Renal cortical epithelial cell (primary cell): ENCODE data around the gene DOCK9. TPM values are rescaled to one million over a fixed set of nuclear protein-coding genes. Genes with fewer than 3 reads are reported as not detected.

Experiments used
- DNase-seq: peaks from one replicate; pipeline ENCODE4 v3.0.0-alpha.2; 2011; ENCODE audit warnings: low read depth
- total RNA-seq: library from RNA; depleted of rRNA; stranded (reverse); fragments of >200 nt; gene quantifications from 2 replicates; pipeline ENCODE4 v1.2.3, GENCODE V29; 2014

The DOCK9 gene, protein sequence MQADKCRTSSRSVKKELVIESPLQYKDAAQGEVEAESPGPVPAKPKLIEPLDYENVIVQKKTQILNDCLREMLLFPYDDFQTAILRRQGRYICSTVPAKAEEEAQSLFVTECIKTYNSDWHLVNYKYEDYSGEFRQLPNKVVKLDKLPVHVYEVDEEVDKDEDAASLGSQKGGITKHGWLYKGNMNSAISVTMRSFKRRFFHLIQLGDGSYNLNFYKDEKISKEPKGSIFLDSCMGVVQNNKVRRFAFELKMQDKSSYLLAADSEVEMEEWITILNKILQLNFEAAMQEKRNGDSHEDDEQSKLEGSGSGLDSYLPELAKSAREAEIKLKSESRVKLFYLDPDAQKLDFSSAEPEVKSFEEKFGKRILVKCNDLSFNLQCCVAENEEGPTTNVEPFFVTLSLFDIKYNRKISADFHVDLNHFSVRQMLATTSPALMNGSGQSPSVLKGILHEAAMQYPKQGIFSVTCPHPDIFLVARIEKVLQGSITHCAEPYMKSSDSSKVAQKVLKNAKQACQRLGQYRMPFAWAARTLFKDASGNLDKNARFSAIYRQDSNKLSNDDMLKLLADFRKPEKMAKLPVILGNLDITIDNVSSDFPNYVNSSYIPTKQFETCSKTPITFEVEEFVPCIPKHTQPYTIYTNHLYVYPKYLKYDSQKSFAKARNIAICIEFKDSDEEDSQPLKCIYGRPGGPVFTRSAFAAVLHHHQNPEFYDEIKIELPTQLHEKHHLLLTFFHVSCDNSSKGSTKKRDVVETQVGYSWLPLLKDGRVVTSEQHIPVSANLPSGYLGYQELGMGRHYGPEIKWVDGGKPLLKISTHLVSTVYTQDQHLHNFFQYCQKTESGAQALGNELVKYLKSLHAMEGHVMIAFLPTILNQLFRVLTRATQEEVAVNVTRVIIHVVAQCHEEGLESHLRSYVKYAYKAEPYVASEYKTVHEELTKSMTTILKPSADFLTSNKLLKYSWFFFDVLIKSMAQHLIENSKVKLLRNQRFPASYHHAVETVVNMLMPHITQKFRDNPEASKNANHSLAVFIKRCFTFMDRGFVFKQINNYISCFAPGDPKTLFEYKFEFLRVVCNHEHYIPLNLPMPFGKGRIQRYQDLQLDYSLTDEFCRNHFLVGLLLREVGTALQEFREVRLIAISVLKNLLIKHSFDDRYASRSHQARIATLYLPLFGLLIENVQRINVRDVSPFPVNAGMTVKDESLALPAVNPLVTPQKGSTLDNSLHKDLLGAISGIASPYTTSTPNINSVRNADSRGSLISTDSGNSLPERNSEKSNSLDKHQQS (N-terminal part only)
- 84.4 and 92.7 TPM in 2 replicates for total RNA-seq

GRCh38 chr13:98977568-98978265, at the start of gene DOCK9:
Gene DOCK9, minus strand, starts transcription at chr13:98978064. Its CDS starts 155 bp downstream, at chr13:98977909.
- peak; percentile 78 for DNase-seq

DNA sequence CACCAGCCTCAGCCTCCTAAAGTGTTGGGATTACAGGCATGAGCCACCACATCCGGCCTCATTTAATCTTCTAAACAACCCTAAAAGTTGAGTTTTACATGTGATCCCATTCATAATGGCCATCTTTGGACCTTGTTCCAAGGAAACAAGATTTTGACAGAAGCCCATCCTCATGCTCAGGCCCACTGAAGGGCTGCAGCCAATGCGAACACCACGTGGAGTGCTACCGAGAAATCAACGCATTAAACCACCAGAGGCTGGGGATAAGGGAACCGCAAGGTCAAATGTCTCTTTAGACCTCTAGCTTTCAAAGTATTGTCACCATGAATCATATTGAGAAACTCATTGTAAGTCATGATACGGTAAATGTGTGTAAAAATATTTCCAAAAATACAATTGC, 49.4 kb upstream of the DOCK9 start:
- no peak for DNase-seq

- DNase-seq = no peak
These were observed 45.1 kb upstream of the DOCK9 start for GRCh38 chr13:99022941-99023340.

GRCh38 chr13:99018418-99019180, 40.7 kb upstream of the DOCK9 start:
- peak; percentile 84 for DNase-seq

- no peak for DNase-seq
These were observed 38.0 kb upstream of the DOCK9 start for GRCh38 chr13:99015606-99016490.

- no peak for DNase-seq
These were observed 36.7 kb upstream of the DOCK9 start for GRCh38 chr13:99014522-99014921.

DNA sequence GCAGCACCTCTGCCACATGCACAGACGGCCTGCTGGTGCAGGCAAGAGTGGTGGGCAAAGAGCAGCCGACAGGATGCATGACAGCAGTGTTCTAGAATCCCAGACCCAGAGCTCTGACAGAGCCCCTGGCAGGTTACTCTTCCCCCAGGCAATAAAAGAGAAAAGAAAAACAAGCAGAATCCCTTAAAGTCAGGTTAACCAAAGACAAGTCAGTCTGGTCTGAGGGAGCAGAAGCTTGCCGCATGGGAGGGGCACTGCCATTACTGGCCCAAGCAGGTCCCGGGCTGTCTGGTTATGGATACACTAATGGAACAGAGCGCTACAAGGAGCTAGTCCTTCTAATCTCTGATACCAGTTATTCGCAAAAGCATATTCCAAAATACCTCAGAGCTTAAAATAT, 36.1 kb upstream of the DOCK9 start:
- no peak for DNase-seq

- DNase-seq = peak; percentile 92
These were observed 34.7 kb upstream of the DOCK9 start for GRCh38 chr13:99012539-99012938.

DNA sequence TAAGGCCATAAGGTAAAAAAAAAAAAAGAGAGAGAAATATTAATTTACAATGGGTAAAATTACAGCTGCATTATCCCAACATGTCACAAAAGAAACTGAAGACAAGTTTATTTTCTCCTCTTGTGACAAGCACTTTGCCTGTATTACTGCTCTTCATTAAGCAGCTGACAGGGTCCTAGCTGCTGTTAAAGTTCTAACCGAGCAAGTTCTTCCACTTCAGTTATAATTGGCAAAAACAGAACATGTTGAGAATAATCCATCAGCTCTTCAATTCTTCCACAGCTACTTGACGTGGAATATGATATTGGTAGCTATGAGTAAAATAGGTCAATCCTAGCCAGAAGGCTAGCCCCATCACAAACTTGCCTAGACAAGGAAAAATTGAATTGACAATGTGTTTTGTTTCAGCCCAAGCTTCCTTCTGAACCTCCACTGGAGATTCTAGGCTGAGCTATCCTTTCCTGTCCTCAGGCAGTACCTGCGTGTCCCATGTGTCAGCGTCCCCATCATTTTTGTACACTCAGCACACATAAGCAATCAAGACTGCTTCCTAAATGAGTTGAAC, 32.2 kb upstream of the DOCK9 start:
- no peak for DNase-seq

DNA sequence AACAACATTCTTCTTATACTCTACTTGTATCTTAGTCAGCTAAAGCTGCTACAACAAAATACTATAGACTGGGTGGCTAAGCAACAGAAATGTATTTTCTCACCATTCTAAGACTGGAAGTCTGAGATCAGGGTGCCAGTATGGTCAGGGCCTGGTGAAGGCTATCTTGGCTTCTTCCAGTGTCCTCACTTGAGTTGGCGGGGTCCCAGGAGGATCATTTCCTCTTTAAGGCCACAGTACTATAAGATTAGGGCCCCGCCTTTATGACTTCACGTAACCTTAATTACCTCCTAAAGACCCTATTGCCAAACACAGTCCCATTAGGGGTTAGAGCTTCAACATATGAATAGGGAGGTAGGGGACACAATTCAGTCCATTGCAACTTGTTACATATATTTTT, 30.7 kb upstream of the DOCK9 start:
- no peak for DNase-seq

- DNase-seq = no peak
These were observed 29.6 kb upstream of the DOCK9 start for GRCh38 chr13:99007414-99007986.

DNA sequence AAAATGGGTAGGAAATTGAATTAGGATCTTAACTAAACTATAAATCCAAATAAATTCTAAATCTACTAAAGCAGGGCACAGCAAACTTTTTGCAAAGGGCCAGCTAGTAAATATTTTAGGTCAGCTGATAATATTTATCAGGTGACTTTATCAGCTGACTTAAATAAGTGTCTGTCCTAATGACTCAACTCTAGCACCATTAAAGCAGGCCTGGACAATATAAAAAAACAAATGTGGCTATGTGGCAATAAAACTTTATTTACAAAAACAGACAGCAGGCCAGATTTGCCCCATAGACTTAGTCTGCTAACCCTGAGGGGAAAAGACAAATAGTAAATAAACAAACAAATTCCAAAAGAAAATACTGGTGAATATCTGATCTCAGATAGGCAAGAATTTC, 27.7 kb upstream of the DOCK9 start:
- no peak for DNase-seq

GRCh38 chr13:99004978-99005377, 27.1 kb upstream of the DOCK9 start:
- no peak for DNase-seq

- DNase-seq = no peak
These were observed 26.1 kb upstream of the DOCK9 start for GRCh38 chr13:99003851-99004471.

DNA sequence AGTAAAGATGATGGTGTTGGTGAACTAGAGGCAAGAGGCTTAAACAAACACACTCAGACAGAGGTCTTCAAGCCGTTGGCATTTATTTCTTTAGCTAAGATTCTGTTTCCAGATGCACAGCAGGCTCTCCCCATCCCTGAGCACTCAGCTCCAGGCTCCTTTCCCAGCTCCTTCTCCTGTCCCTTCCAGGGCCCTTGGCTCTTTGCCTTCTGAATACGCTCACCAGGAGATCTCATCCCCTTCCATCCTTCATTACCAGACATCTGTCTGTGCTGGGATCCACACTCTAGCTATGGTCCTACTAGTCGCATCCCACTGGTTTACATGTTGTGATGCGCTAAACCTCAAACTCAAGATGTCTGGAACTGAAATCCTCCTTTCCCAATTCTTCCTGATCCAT, 25.3 kb upstream of the DOCK9 start:
- DNase-seq = no peak

DNA sequence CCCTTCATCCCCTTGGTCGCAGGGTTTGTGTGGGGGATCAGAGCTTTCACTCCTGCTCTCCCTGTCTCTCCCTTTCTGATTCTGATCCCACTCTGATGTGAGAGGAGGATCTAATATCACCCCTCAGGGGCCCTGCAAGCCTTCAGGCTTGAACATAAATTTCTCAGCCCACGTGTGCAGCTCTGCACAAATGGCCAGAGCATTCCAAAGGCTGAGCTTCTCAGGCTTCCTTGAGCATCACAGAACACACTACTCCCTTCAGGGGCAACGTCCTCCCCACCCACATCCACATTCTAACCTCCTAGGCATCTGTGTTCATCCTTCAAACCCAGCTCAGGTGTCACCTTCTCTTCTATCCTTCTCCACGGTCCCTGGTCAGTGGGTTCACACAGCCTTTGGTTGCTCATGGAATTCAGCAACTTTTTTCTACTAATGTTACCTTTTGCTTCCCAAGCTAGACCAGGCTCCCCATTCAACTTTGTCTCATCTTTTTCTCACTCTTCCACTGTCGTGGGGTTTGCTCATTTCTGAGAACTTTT, 24.4 kb upstream of the DOCK9 start:
- no peak for DNase-seq

GRCh38 chr13:99000137-99000536, 22.3 kb upstream of the DOCK9 start:
- DNase-seq = no peak

DNA sequence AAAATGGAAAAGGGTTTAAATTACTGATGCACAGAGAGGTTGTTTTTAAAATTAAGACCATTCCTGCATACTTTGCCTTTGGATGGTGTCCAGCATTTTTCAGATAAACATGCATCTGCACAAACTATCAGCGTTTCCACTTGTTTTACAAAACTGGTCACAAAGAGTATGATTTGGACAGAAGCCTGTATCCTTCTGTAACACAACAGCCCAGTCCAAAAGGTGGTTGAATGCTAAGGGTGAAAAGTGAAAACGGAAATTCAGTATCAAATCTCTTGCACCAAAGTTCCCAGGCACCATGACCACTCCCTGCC, 21.7 kb upstream of the DOCK9 start:
- DNase-seq = no peak
